HG03571 (cell line): ENCODE data around the gene MZT2B.
"Not testable (repeated sequence)": the region's sequence is repeated elsewhere in the genome, so short reads cannot be mapped to it uniquely, and the experiment has no call there.

Experiments used
- ATAC-seq: cut with Tn5 transposase; IDR thresholded peaks from one replicate; pipeline ENCODE4 v1.9.1; 2021; ENCODE audit not compliant: unreplicated experiment

The MZT2B gene

DNA sequence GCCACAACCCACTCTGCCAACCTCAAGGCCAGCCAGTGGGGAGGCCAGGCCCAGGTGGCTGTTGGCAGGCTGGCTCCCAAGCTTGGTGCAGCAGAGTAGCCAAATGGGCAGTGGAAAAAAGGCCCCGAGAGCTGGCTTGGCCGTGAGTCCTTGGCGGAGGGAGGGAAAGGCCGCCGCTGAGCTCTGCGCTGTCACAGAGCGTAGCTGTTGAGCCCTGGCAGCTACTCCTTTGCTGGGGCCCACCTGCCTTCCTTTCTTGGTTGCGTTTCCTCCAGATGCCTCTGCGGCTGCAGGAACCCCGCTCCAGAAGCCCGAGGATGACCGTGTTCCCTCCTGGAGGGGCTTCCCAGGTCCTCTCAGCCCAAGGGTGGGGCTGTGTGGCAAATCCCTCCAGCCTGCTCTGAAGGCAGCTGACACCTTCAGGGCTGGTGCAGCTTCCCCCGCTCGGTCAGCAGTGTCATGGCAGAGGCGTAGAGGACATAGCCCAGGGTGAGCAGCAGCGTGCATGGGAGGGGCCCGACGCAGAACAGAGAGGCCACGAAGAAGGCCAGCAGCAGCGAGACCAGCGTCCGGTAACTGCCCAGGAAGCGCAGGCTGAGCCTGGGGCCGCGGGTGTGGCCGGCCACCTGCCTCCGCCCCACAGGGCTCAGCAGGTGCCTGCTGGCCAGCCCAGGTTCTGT lies 29.8 kb upstream of the MZT2B start:
- ATAC-seq: not testable (repeated sequence)

DNA sequence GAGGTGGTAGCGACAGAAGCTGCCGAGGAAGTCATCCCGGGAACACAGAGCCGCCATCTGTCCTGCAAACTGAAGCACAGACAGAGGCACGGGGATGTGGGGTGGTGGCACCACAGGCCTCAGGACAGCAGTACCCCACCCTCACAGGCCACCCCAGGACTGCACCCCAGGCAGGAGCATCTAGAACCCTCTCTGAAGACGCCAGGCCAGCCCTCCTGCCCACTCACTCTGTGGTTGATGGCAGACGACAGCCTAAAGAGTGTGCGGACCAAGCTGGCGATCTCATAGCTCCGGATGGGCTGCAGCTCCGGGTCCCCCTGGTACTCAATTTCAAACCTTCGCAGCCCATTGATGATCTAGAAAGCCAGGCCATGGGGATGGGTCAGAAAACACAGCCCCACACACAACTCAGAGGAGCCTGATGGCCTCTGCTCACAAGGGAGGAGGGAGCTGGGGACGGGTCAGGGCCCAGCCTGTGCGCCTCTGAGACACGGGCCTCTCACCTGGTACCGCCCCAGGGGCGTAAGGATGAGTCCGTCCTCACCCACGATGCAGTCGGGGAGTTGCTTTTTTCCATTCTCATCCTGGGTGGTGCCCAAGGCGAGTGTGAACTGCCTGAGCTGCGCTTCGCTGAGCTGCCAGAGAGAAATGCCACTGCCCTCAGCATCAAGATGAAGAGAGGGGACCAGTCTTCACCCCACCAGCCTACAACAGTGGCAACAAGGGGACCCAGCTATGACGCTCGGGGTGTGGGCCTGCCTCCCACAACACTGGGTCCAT lies 29.1 kb upstream of the MZT2B start:
- ATAC-seq: no peak

DNA sequence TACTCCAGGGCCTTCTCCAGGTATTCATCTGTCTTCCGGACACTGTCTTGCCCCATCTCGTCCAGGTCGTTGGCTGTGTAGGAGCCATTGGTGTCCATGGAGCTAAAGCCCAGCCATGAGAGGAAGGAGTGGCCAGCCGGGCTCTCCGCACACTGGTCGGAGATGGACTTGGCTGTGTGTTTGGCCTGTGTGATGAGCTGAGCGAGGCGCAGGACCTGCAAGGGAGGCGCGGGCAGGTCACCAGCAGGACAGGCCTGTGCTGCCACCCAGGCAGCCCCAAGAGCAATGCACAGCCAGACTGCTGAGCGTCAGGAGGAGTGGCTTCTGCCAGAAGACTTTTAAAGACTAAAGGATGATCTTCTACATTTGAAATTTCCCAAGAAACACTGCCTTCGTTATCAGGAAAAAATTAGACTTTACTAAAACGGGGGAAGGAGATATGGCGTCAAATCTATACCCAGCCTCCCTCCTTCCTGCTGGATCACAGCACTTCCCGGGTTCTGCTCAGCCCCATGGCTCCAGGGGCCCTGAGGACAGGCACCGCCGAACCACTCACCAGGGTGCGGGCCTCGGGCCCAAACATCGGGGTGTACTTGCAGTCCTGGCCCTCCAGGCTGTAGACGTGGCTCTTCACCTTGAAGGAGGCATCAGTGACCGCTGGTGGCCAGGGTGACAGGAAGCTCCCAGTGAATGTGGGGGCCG lies 28.2 kb upstream of the MZT2B start:
- not testable (repeated sequence) for ATAC-seq

DNA sequence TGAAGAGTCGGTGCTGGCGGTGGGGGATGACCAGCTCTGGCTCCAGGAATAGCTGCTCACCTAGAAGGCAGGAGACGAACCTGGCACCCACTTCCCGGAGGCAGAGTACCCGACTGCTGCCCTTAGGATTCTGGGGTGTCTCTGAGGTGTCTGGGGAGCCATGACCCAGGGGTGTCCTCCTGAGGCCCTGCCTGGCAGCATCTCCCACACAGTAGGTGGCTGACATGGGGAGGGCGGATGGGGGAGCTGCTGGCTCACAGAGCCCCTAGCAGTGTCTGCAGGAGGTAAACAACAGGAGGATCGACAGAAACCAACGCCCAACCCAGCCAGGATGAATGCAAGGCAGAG lies 27.7 kb upstream of the MZT2B start:
- not testable (repeated sequence) for ATAC-seq

DNA sequence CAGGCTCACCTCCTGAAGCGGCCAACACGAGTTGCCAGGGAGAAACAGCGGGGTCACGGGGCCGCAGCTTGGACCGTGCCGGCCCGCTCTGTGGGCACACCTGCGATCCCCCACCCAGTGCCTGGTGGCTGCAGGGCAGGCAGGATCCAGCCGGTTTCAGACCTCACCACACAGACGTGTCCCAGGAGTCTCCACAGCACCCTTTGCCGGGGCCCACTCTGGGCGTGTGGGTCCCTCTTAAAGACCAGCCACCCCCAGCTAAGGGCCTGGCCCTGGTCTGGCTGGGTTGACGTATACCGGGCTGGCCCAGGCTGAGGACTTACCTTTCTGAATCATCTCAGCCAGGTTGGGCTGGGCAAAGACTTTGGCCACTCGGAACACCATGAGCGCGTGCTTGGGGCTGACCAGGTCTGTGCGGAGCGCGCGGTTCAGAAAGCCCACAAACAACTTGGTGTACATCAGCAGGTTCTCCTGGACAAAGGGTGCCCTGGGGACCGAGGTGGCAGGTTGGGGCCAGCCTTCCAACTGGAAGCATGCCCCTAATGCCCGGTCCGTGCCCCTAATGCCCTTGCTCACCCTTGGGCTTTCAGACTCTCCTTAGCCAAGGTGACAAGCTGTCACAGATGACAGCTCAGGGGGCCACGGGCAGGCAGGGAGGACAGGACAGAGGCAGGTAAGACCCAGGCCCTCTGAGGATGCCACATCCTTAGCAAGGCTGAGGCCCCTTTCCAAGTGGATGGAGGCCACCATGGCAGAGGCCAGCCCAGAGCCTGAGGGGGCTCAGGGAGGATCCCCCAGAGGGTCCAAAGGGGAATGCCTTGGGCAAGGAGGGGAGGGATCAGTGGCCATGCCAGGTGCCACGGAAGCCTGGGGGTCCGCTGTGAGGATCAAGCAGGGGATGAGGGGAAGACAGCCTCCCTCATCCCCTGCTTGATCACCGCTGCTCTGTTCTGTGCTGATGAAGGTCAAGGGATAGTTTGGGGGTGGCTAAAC lies 27.0 kb upstream of the MZT2B start:
- no peak for ATAC-seq

DNA sequence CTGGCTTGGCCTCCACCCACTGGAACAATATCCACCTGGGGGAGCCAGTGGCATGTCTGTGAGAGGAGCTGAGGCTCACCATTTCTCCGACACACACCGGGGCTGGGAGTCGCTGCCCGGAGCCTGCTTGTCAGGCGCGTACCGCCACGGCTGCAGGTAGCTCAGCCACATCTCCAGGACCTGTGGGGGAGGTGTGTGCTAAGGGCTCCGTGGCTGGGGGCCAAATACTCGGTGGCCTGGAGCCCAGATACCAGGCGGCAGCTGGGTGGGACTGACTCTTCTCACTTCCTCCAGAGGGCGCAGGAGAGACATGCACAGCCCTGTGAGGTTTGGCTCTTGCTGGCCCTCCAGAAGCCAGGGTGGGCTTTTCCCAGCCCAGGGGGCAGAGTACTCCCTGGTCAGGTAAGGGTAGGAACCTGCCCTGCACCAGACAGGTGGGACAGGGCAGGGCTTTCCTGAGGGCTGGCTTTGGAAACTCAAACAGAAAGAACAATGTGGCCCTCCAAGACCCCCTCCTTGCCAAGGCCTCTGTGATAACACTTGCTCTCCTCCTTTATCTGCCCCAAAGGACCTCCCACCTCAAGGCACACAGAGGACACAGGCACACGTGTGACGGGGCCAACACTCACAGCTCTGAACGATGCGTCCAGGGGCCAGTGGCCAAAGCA lies 26.0 kb upstream of the MZT2B start:
- ATAC-seq: not testable (repeated sequence)

DNA sequence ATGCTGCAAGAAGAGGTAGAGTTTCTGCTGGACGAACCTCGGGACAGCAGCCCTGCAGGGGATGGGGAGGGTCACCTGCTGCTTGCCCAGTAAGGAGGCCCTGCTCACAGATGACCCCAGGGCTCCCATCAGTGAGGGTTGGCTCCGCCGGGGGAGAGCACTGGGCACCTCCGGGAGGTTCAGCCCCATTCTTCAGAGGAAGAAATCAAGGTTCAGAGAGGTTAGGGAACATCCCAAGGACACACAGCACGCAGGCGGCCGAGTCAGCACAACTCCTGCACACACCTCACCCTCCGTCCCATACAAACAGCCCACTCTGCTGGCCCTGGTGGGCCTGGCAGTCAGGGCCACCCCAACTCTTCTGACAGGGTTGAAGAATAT lies 25.4 kb upstream of the MZT2B start:
- ATAC-seq: no peak

DNA sequence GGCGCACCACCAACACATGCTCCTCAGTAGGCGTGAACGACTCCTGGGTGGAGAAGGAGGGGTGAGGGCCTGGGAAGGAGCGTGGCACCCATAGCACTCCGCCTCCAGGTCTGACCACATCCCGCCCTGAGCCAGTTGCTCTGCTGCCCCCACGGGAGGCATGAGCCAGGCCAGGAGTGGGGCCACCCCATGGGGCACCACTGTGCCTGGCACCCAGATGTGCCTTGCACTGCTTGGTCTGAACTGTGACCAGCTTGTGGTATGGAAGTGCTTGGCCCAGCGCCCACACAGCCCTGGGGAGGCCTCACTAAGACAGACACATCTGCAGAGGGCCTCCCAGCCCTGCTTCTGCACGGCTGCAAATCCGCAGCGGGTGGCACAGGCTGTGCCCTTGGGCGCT lies 24.7 kb upstream of the MZT2B start:
- ATAC-seq: peak; percentile 30

DNA sequence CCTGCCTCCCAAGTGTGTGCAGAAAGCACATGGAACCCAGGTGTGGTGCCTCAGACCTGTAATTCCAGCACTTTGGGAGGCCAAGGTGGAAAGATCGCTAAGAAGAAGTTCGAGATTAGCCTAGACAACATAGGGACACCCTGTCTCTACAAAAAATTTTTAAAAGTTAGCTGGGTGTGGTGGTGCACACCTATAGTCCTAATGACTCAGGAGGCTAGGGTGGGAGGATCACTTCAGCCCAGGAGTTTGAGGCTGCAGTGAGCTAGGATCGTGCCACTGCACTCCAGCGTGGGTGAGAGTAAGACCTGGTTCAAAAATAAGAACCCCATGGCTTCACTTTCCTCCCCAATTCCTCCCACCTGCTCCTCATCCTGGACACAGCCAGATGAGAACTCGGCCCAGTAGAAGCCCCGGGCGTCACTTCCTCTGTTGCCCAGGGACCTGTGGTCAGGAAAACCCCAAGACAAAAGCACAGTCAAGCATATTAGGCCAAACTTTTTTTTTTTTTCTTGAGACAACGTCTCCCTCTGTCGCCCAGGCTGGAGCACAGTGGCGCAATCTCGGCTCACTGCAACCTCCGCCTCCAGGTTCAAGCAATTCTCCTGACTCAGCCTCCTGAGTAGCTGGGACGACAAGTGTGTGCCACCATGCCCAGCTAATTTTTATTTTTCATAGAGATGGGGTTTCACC lies 24.1 kb upstream of the MZT2B start:
- ATAC-seq: peak; percentile 86

DNA sequence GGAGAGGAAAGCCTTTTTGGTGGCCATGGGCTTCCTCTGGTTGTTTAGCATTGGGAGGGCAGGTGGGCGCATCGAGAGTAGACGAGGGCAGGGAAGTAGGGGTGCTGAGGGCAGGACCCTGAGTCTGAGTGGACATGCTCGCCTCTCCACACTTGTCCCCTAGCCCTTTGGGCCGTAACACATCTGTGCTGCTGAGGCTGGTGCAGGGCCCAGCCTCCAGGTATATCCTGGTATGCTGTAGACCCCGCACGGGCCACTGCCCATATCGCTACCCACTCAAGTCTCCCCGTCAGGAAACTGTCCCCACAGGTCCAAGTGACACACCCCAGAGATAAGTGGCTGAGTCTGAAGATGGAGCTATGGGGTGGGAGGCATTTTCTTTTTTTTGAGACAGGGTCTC lies 23.4 kb upstream of the MZT2B start:
- no peak for ATAC-seq

DNA sequence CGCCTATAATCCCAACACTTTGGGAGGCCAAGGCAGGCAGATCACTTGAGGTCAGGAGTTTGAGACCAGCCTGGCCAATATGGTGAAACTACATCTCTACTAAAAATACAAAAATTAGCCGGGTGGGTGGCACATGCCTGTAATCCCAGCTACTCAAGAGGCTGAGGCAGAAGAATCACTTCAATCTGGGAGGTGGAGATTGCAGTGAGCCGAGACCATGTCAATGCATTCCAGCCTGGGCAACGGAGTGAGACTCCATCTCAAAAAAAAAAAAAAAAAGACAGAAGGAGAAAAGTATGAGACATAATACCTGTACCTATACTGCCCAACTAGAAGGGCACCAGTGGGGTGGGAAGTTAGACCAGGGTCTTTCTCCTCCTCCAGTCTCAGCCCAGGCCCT lies 22.7 kb upstream of the MZT2B start:
- ATAC-seq: not testable (repeated sequence)

DNA sequence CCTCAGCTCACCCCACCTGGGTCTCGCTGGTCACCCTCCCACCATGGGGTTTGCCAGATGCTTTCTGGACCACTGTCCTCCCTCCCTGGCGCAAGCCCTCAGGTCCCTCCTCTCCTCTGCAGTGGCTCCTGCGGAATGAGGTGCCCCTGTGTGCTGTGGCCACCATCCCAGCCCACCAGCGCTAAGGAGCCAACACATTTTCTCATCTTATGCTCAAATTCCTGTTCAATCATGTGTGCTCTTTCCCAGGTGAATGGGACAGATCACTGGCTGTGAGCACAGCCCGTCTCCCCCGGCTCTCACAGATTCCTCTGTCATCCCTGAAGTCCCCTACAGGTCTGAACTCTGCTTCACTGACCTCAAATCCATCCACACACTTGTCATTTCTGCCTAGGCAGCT lies 21.9 kb upstream of the MZT2B start:
- no peak for ATAC-seq

DNA sequence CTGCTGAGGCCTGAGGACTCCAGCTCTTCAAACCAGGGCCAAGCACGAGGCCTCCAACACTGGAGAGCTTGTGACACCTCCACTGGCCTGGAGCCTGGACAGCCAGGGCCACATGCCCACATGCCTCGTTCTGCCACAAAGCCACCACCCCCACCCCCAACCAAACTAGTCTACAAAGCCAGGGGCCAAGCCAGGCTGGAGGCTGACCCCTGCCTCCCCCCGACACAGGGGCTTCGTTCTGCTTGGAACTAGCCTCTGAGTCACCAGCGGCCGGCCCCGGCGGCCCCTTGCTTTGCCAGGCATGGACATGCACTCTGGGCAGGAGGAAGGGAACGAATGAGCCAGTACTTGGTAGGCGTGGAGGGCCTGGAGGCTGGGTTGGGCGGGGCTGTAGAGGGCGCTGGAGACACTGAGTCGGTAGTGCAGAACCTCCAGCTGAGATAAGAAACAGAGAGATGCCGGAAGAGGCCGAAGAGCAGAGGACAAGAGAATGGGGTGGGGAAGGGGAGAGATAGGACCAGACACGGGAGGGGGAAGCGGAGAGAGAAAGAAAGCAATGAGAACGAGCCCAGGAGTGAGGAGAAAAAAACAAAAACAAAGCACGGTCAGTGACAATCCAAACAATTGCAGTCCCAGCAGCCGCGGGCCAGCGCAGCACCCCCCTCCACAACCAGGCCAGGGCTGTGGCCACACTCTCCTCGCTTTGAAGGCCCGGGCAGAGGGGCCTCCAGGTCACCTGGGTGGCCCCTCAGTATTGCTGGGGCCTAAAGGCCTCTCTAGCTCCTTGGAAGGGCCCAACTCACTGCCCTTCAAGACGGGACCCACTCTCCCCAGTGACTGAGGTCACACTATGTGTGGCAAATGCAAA lies 21.0 kb upstream of the MZT2B start:
- ATAC-seq: not testable (repeated sequence)

DNA sequence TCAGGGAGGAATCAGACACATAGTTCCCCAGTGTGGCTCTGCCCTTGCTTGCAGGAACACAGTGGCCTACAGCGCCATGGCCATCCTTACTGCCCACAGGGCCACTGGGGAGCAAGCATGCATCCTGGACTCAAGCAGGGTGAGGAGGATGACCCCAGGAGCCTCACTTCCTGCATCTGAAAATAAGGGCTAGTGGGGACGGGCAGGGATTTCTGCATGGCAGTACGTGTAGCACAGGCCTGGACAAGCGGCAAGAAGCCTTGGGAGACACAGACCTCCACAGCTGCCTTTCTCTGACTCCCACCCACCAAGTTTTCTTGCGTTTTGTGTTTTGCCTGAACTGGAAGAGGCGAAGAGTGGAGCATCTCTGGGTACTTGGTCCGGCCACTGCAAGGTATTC lies 19.6 kb upstream of the MZT2B start:
- not testable (repeated sequence) for ATAC-seq

DNA sequence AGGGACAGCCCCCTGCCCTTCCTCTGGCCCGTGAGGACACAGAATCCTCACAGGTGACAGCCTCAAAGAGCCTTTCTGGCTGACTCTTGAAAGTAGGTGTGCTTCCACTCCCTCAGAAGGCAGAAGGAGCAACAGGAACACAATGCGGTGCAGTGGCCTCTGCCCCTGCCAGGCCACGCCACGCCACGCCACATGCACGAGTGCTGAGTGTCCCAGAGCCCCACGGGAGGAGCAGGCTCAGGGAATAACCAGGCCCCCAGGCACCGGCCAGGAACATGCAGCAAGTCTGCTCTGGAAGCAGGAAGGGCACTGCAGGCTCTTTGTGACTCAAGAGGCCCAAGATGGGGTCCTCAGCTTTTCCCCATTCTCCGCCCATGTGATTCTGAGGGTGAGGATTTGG lies 19.1 kb upstream of the MZT2B start:
- no peak for ATAC-seq

DNA sequence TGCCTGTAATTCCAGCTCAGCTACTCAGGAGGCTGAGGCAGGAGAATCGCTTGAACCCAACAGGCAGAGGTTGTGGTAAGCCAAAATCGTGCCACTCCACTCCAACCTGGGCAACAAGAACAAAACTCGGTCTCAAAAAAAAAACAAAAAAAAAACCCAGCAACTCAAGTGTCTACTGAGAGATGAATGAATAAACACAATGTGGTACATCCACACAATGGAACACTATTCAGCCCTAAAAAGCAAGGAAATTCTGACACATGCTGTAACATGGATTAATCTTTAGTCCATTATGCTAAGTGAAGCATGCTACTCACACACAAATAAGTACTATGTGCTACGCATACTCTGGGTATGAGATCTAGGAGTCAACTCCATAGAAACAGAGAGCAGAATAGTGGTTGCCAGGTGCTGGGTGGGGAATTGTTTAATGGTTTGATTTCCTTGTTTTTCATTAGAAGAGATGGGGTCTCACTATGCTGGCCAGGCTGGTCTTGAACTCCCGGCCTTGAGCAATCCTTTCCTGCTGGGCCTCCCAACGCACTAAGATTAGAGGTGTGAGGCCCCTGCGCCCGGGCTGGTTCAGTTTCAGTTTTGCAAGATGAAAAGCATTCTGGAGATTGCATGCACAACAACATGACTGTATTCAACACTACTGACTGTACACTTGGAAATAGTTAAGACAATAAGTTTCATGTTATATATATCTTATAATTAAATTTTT lies 16.6 kb upstream of the MZT2B start:
- no peak for ATAC-seq

DNA sequence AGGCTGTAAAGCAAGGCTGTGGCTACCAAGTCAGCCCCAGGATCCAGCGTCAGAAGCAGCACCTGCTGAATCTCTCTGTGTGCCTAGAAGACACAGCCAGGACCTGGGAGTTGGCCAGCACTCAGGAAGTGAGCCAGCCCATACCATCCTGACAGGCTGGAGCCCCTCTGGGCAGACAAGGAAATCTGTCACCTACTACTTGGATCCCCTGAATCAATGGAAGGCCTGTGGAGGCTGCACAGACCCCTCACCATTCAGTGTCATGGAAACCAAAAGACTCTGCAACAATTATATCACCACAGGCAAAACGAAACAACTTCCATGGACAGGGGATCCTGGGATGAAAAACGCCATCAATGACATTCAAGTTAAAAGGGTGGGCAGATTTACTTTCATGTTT lies 15.5 kb upstream of the MZT2B start:
- not testable (repeated sequence) for ATAC-seq

DNA sequence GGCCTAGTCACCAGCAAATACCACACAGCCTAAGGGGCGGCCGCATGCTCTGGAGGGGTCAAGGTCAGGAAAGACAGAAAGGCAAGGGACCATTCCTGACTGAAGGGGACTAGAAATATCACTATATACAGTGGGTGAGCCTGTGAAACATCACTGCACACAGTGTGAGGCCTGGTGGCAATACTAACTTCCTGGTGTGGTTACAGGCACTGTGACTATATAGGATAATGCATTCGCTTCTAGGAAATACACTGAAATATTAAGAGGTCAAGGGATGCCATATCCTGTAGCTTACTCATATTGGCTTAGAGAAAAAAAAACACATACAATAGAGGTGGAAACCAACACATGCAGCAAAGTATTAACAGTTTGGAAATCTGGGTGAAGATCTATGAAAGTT lies 12.9 kb upstream of the MZT2B start:
- not testable (repeated sequence) for ATAC-seq
